GM18505 (cell line): ENCODE data around the gene FCAMR.

Source experiments
- ATAC-seq: cut with Tn5 transposase; IDR thresholded peaks from one replicate; pipeline ENCODE4 v1.9.1; 2021; ENCODE audit not compliant: unreplicated experiment
- POLR2A ChIP-seq: IDR thresholded peaks from 4 replicates; pipeline ENCODE4 v1.6.1; 2011; ENCODE audit warnings: borderline replicate concordance; ENCODE audit not compliant: insufficient read depth, insufficient read length; ENCODE audit errors: extremely low read depth

FCAMR gene

GRCh38 chr1:206944703-206945102 is 25.6 kb downstream of the FCAMR start:
- no peak for TF ChIP-seq POLR2A

GRCh38 chr1:206941766-206942418 is 28.4 kb downstream of the FCAMR start:
- no peak for ATAC-seq
- TF ChIP-seq POLR2A = no peak

More at GRCh38 chr1:206944703-206945102, 25.6 kb downstream of the FCAMR start:
- ATAC-seq = no peak

- ATAC-seq = no peak
- TF ChIP-seq POLR2A = no peak
Measured at GRCh38 chr1:206940588-206940936, 29.7 kb downstream of the FCAMR start.

GRCh38 chr1:206939841-206940587 is 30.2 kb downstream of the FCAMR start:
- no peak for TF ChIP-seq POLR2A
- no peak for ATAC-seq

GRCh38 chr1:206939131-206939530 is 31.1 kb downstream of the FCAMR start:
- ATAC-seq = no peak
- TF ChIP-seq POLR2A = no peak

GRCh38 chr1:206937425-206937824 is 32.8 kb downstream of the FCAMR start:
- TF ChIP-seq POLR2A = no peak
- no peak for ATAC-seq

GRCh38 chr1:206935491-206936067 is 34.7 kb downstream of the FCAMR start:
- no peak for TF ChIP-seq POLR2A
- no peak for ATAC-seq

- ATAC-seq = no peak
- TF ChIP-seq POLR2A = no peak
Measured at GRCh38 chr1:206933333-206933945, 36.8 kb downstream of the FCAMR start.

- no peak for TF ChIP-seq POLR2A
- no peak for ATAC-seq
Measured at GRCh38 chr1:206932177-206932576, 38.1 kb downstream of the FCAMR start.

GRCh38 chr1:206931709-206932108 is 38.6 kb downstream of the FCAMR start:
- ATAC-seq = no peak
- TF ChIP-seq POLR2A = peak; percentile 53

GRCh38 chr1:206930210-206930798 is 40.0 kb downstream of the FCAMR start:
- peak; percentile 85 for TF ChIP-seq POLR2A
- peak; percentile 73 for ATAC-seq

- no peak for TF ChIP-seq POLR2A
- no peak for ATAC-seq
Measured at GRCh38 chr1:206929524-206929923, 40.7 kb downstream of the FCAMR start.

- TF ChIP-seq POLR2A = no peak
- ATAC-seq = no peak
Measured at GRCh38 chr1:206926286-206926685, 44.0 kb downstream of the FCAMR start.

GRCh38 chr1:206925106-206925736 is 45.0 kb downstream of the FCAMR start:
- ATAC-seq = peak; percentile 46
- peak; percentile 57 for TF ChIP-seq POLR2A
